Endothelial cell of umbilical vein (primary cell): ENCODE measurements around the gene ALG5.

Experiments used
- EZH2 ChIP-seq: IDR thresholded peaks from 2 replicates; pipeline ENCODE4 v1.6.1; 2012; ENCODE audit warnings: borderline replicate concordance, low read depth, mild to moderate bottlenecking, moderate library complexity, low read length, inconsistent platforms; ENCODE audit not compliant: severe bottlenecking
- FOS ChIP-seq: IDR thresholded peaks from 2 replicates; pipeline ENCODE4 v1.6.1; 2011; ENCODE audit warnings: mild to moderate bottlenecking, low read length, moderate library complexity, borderline replicate concordance; ENCODE audit not compliant: insufficient read depth
- GATA2 ChIP-seq: IDR thresholded peaks from 2 replicates; pipeline ENCODE4 v1.7.0; 2011; ENCODE audit warnings: low read depth, mild to moderate bottlenecking, moderate library complexity, mixed read lengths, low read length; ENCODE audit not compliant: insufficient read length, insufficient read depth
- POLR2AphosphoS5 ChIP-seq: IDR thresholded peaks from 2 replicates; pipeline ENCODE4 v1.6.1; 2012; ENCODE audit warnings: low read depth, mild to moderate bottlenecking, control low read depth, low read length, moderate library complexity; ENCODE audit not compliant: insufficient read depth
- TF ChIP-seq, protein P1 (sequence below), 2 donors: IDR thresholded peaks; 1 replicate in 1 of 2; 2 replicates in 1 of 2; pipeline ENCODE4 v1.5.1; 2011; ENCODE audit warnings: low read length in 2 of 2, mild to moderate bottlenecking in 2 of 2, moderate library complexity in 2 of 2, control low read depth in 1 of 2, inconsistent platforms in 1 of 2, low read depth in 1 of 2; ENCODE audit not compliant: insufficient read depth in 1 of 2; ENCODE audit errors: extremely low read depth in 1 of 2
- TF ChIP-seq, protein P2 (sequence below): IDR thresholded peaks from 2 replicates; pipeline ENCODE4 v1.6.1; 2011; ENCODE audit not compliant: insufficient read depth, insufficient read length

DNA sequence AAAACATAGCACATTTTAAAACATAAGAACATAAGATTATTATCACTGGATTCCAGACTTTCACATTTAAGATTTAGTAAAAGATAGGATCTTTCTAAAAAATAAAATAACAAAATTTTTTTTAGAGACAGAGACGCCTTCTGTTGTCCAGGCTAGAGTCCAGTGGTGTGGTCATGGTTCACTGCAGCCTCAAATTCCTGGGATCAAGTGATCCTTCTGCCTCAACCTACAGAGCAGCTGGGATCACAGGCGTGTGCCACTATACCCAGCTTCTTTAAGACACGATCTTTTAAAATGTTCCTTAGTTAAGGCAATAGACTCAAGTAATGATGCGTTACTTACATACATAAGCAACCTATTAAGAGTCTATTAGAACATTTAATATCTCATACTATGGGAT is 32.7 kb downstream of the ALG5 start:
- TF ChIP-seq EZH2 (no peak), FOS (no peak), GATA2 (no peak), POLR2AphosphoS5 (no peak)
- TF ChIP-seq, protein P1, sequence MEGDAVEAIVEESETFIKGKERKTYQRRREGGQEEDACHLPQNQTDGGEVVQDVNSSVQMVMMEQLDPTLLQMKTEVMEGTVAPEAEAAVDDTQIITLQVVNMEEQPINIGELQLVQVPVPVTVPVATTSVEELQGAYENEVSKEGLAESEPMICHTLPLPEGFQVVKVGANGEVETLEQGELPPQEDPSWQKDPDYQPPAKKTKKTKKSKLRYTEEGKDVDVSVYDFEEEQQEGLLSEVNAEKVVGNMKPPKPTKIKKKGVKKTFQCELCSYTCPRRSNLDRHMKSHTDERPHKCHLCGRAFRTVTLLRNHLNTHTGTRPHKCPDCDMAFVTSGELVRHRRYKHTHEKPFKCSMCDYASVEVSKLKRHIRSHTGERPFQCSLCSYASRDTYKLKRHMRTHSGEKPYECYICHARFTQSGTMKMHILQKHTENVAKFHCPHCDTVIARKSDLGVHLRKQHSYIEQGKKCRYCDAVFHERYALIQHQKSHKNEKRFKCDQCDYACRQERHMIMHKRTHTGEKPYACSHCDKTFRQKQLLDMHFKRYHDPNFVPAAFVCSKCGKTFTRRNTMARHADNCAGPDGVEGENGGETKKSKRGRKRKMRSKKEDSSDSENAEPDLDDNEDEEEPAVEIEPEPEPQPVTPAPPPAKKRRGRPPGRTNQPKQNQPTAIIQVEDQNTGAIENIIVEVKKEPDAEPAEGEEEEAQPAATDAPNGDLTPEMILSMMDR (IDR thresholded peaks at IDR 0.05; ENCODE audit: extremely low read depth in 1 of 2, insufficient read depth in 1 of 2, low read depth in 1 of 2, low read length in 2 of 2) = no peak
- TF ChIP-seq, protein P2, sequence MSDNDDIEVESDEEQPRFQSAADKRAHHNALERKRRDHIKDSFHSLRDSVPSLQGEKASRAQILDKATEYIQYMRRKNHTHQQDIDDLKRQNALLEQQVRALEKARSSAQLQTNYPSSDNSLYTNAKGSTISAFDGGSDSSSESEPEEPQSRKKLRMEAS = no peak
